GM20000 (cell line): ENCODE data around the gene RFPL3.

Experiments
- DNase-seq: peaks from one replicate; pipeline ENCODE4 v3.0.0; 2012; ENCODE audit warnings: low spot score
- CTCF ChIP-seq: IDR thresholded peaks from 2 replicates; pipeline ENCODE4 v1.5.1; 2012; ENCODE audit warnings: mild to moderate bottlenecking, control low read depth; ENCODE audit errors: extremely low read depth, missing control alignments

Gene RFPL3

GRCh38 chr22:32378707-32379272 lies 21.1 kb downstream of the RFPL3 start:
- TF ChIP-seq CTCF, result peak; percentile 17
- no peak for DNase-seq

- no peak for DNase-seq
- TF ChIP-seq CTCF, result no peak
These were observed 23.3 kb downstream of the RFPL3 start for GRCh38 chr22:32380991-32381390.

GRCh38 chr22:32385681-32386080 lies 28.0 kb downstream of the RFPL3 start:
- TF ChIP-seq CTCF, result no peak
- DNase-seq, result no peak

GRCh38 chr22:32389685-32390084 lies 32.0 kb downstream of the RFPL3 start:
- no peak for DNase-seq
- TF ChIP-seq CTCF, result no peak

GRCh38 chr22:32395107-32395506 lies 37.4 kb downstream of the RFPL3 start:
- no peak for DNase-seq
- TF ChIP-seq CTCF, result no peak

GRCh38 chr22:32396255-32396654 lies 38.6 kb downstream of the RFPL3 start:
- DNase-seq, result no peak
- TF ChIP-seq CTCF, result no peak

GRCh38 chr22:32396746-32397145 lies 39.1 kb downstream of the RFPL3 start:
- DNase-seq, result no peak
- TF ChIP-seq CTCF, result no peak
